H9 (cell line): Measurements from ENCODE around the gene KNSTRN. TPM values are rescaled to one million over a fixed set of nuclear protein-coding genes. Genes with fewer than 3 reads are reported as not detected.

Source experiments
- DNase-seq: peaks from one replicate; pipeline ENCODE4 v3.0.0-alpha.2; 2017
- H2AFZ ChIP-seq: one replicate; pipeline ENCODE4 v1.6.1; 2013; ENCODE audit warnings: mild to moderate bottlenecking, low read length, control low read depth, moderate library complexity
- H2AK5ac ChIP-seq: 2 replicates; pipeline ENCODE4 v1.6.1; 2013; ENCODE audit warnings: low read length, control low read depth, mixed read lengths; ENCODE audit not compliant: insufficient read length
- H2BK120ac ChIP-seq: one replicate; pipeline ENCODE4 v1.6.1; 2013; ENCODE audit warnings: low read depth, mild to moderate bottlenecking, low read length, control low read depth, inconsistent platforms; ENCODE audit not compliant: poor library complexity, severe bottlenecking
- H2BK12ac ChIP-seq: 2 replicates; pipeline ENCODE4 v1.6.1; 2013; ENCODE audit warnings: low read length, control low read depth, mixed read lengths, low read depth; ENCODE audit not compliant: insufficient read length
- H2BK15ac ChIP-seq: 2 replicates; pipeline ENCODE4 v1.6.1; 2013; ENCODE audit warnings: low read depth, low read length, control low read depth
- H2BK20ac ChIP-seq: one replicate; pipeline ENCODE4 v1.6.1; 2013; ENCODE audit warnings: low read depth, mild to moderate bottlenecking, low read length, control low read depth, inconsistent platforms; ENCODE audit not compliant: poor library complexity, severe bottlenecking
- H2BK5ac ChIP-seq: 2 replicates; pipeline ENCODE4 v1.6.1; 2013; ENCODE audit warnings: low read length, control low read depth, mixed read lengths; ENCODE audit not compliant: insufficient read length
- H3K14ac ChIP-seq: 2 replicates; pipeline ENCODE4 v1.6.1; 2013; ENCODE audit warnings: low read length, control low read depth; ENCODE audit not compliant: insufficient read depth
- H3K18ac ChIP-seq: 2 replicates; pipeline ENCODE4 v1.6.1; 2013; ENCODE audit warnings: low read depth, mild to moderate bottlenecking, mixed read lengths, low read length, control low read depth; ENCODE audit not compliant: insufficient read length
- H3K23ac ChIP-seq: 2 replicates; pipeline ENCODE4 v1.6.1; 2013; ENCODE audit warnings: low read length, control low read depth, mixed read lengths, low read depth; ENCODE audit not compliant: insufficient read length
- H3K23me2 ChIP-seq: 2 replicates; pipeline ENCODE4 v1.6.1; 2013; ENCODE audit warnings: low read depth, mild to moderate bottlenecking, mixed read lengths, low read length, control low read depth; ENCODE audit not compliant: insufficient read length, poor library complexity, severe bottlenecking
- H3K27ac ChIP-seq: 2 replicates; pipeline ENCODE4 v1.5.1; 2013; ENCODE audit warnings: low read length, control low read depth, mixed read lengths, low read depth; ENCODE audit not compliant: insufficient read length
- H3K27me3 ChIP-seq: 2 replicates; pipeline ENCODE4 v1.6.1; 2013; ENCODE audit warnings: low read length, control low read depth, inconsistent platforms; ENCODE audit not compliant: insufficient read depth
- H3K4ac ChIP-seq: 2 replicates; pipeline ENCODE4 v1.6.1; 2013; ENCODE audit warnings: low read depth, mild to moderate bottlenecking, control low read depth, inconsistent platforms, low read length, moderate library complexity
- H3K4me1 ChIP-seq: 2 replicates; pipeline ENCODE4 v1.6.1; 2013; ENCODE audit warnings: low read length, control low read depth, inconsistent platforms; ENCODE audit not compliant: insufficient read depth
- H3K4me2 ChIP-seq: 2 replicates; pipeline ENCODE4 v1.6.1; 2013; ENCODE audit warnings: low read length, control low read depth, mixed read lengths; ENCODE audit not compliant: insufficient read length, insufficient read depth
- H3K56ac ChIP-seq: 2 replicates; pipeline ENCODE4 v1.6.1; 2013; ENCODE audit warnings: low read depth, mild to moderate bottlenecking, mixed read lengths, low read length, control low read depth; ENCODE audit not compliant: insufficient read length
- H3K79me1 ChIP-seq: 2 replicates; pipeline ENCODE4 v1.6.1; 2013; ENCODE audit warnings: low read depth, mild to moderate bottlenecking, moderate library complexity, low read length, control low read depth, inconsistent platforms; ENCODE audit not compliant: insufficient read depth, poor library complexity, severe bottlenecking
- H3K79me2 ChIP-seq: 2 replicates; pipeline ENCODE4 v1.6.1; 2013; ENCODE audit warnings: low read length, control low read depth, inconsistent platforms; ENCODE audit not compliant: insufficient read depth
- H3K9ac ChIP-seq: 2 replicates; pipeline ENCODE4 v1.6.1; 2013; ENCODE audit warnings: low read length, control low read depth, mixed read lengths; ENCODE audit not compliant: insufficient read length; ENCODE audit errors: extremely low read depth
- H3K9me3 ChIP-seq: one replicate; pipeline ENCODE4 v1.6.1; 2013; ENCODE audit warnings: low read depth, low read length, inconsistent platforms; ENCODE audit not compliant: control insufficient read depth
- H3T11ph ChIP-seq: one replicate; pipeline ENCODE4 v1.6.1; 2013; ENCODE audit warnings: mild to moderate bottlenecking, low read length, control low read depth, inconsistent platforms
- H4K20me1 ChIP-seq: one replicate; pipeline ENCODE4 v1.6.1; 2013; ENCODE audit not compliant: control insufficient read depth, insufficient read length, insufficient read depth
- H4K5ac ChIP-seq: 2 replicates; pipeline ENCODE4 v1.6.1; 2013; ENCODE audit warnings: low read depth, mild to moderate bottlenecking, mixed read lengths, low read length, control low read depth; ENCODE audit not compliant: insufficient read length
- H4K8ac ChIP-seq: replicated peaks from 2 replicates; pipeline ENCODE4 v1.6.1; 2013; ENCODE audit warnings: low read length, control low read depth, mixed read lengths, low read depth; ENCODE audit not compliant: insufficient read length
- H4K91ac ChIP-seq: 2 replicates; pipeline ENCODE4 v1.6.1; 2013; ENCODE audit warnings: low read depth, mild to moderate bottlenecking, moderate library complexity, mixed read lengths, low read length, control low read depth; ENCODE audit not compliant: insufficient read length
- H3K27ac Mint-ChIP-seq, 3 experiments: 2 replicates in 2 of 3; 3 replicates in 1 of 3; pipeline ENCODE4 v1.8.0; 2020 to 2021; ENCODE audit warnings: mixed read lengths in 3 of 3, mild to moderate bottlenecking in 1 of 3, moderate library complexity in 1 of 3
- H3K27me3 Mint-ChIP-seq: 2 replicates; pipeline ENCODE4 v1.8.0; 2021; ENCODE audit warnings: low read depth, mild to moderate bottlenecking, moderate library complexity, mixed read lengths
- H3K36me3 Mint-ChIP-seq, 3 experiments: 2 replicates in 2 of 3; 3 replicates in 1 of 3; pipeline ENCODE4 v1.8.0; 2020 to 2021; ENCODE audit warnings: low read depth in 3 of 3, mixed read lengths in 3 of 3; ENCODE audit not compliant: insufficient read depth in 1 of 3
- H3K4me1 Mint-ChIP-seq, 2 experiments: 2 replicates each; pipeline ENCODE4 v1.8.0; 2020; ENCODE audit warnings: mixed read lengths in 2 of 2
- H3K4me3 Mint-ChIP-seq, 2 experiments: 2 replicates in 1 of 2; 3 replicates in 1 of 2; pipeline ENCODE4 v1.8.0; 2020 to 2021; ENCODE audit warnings: mild to moderate bottlenecking in 2 of 2, mixed read lengths in 2 of 2, moderate library complexity in 1 of 2
- H3K9me3 Mint-ChIP-seq, 2 experiments: 2 replicates in 1 of 2; 3 replicates in 1 of 2; pipeline ENCODE4 v1.8.0; 2020; ENCODE audit warnings: mild to moderate bottlenecking in 2 of 2, mixed read lengths in 2 of 2, moderate library complexity in 1 of 2
- WGBS: extraction: QIAGEN DNeasy Blood & Tissue Kit; methylation state at CpG from one replicate; pipeline ENCODE4 v1.1.7; 2013; ENCODE audit warnings: missing lambda C conversion rate, low lambda C conversion rate, mixed read lengths; ENCODE audit not compliant: insufficient read length; ENCODE audit errors: extremely low coverage; 5-methylcytosine and 5-hydroxymethylcytosine counted together
- long read RNA-seq: library from polyadenylated mRNA; unstranded; transcript quantifications from one replicate; pipeline ENCODE4 v2.0.0, GENCODE V29; 2020
- total RNA-seq: library from RNA; stranded (reverse); gene quantifications from 2 replicates; pipeline ENCODE4 v1.2.1, GENCODE V29; 2021
- TF ChIP-seq, protein P1 (sequence below): fragments of 200-600 bp; sonication (generic); conservative IDR thresholded peaks from 3 replicates; pipeline ENCODE4 v1.8.0; 2021; ENCODE audit warnings: antibody characterized with exemption, mild to moderate bottlenecking

KNSTRN gene, protein sequence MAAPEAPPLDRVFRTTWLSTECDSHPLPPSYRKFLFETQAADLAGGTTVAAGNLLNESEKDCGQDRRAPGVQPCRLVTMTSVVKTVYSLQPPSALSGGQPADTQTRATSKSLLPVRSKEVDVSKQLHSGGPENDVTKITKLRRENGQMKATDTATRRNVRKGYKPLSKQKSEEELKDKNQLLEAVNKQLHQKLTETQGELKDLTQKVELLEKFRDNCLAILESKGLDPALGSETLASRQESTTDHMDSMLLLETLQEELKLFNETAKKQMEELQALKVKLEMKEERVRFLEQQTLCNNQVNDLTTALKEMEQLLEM
- 53.9 TPM in 2 replicates for total RNA-seq
- long read RNA-seq, transcript KNSTRN-201 (9 exons, 1,714 nt): major isoform, 258 of 296 reads
- long read RNA-seq, transcript KNSTRN-212 (9 exons, 1,598 nt): minor isoform, 5 of 296 reads
- long read RNA-seq, partial matches to known transcripts: 16 of 296 reads
- long read RNA-seq, other reads (novel, unspliced or antisense): 12 of 296 reads

DNA sequence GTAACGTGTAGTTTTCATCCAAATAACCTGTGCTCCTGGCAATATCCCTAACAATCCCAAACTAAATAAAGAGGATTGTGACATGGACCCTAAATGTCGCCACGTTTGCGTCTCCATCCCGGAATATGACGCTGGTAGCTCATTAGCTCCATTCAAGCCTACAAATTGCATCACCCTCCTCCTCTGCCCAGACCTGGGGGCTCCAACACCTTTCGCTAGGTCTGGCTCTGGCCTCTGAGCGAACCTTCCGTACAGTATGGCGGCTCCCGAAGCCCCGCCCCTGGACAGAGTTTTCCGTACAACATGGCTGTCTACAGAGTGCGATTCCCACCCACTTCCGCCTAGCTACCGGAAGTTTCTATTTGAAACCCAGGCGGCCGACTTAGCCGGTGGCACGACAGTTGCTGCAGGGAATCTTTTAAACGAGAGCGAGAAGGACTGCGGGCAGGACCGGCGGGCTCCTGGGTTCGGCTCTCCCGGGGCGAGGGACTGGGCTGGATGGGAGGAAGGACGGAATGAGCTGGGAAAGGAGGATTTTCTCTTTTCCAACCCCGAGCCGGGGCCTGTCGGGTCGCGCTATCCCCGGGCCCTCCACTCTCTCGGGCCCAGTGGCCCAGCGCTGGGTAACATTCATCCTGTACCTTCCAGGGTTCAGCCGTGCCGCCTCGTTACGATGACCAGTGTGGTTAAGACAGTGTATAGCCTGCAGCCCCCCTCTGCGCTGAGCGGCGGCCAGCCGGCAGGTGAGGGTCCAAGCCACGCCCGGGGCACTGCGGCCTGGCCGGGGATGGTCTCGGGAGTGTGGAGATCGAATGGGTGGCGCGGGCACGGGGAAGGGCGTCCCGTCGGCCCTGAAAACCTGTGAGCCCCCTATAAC lies at the start of gene KNSTRN:
TSS of gene KNSTRN (plus strand) at position 142 of the 877 bp plus-strand sequence. CDS start at position 257, 115 bp downstream.
- no peak within 1 kb of the TSS for H4K8ac ChIP-seq
- DNase-seq: peak; percentile 97
- H3K9ac ChIP-seq: peak within 1 kb of the TSS; percentile 85
- H2BK20ac ChIP-seq: no peak within 1 kb of the TSS
- peak within 1 kb of the TSS; percentile 61 for H3K18ac ChIP-seq
- H3K27ac Mint-ChIP-seq: peak within 1 kb of the TSS; percentile 80 to 97 (median 93)
- no peak within 1 kb of the TSS for H2BK5ac ChIP-seq
- no peaks in the 10 kb centered on the region for H4K20me1 ChIP-seq
- H2BK15ac ChIP-seq: no peak within 1 kb of the TSS
- H3K23ac ChIP-seq: no peak within 1 kb of the TSS
- TF ChIP-seq, protein P1, sequence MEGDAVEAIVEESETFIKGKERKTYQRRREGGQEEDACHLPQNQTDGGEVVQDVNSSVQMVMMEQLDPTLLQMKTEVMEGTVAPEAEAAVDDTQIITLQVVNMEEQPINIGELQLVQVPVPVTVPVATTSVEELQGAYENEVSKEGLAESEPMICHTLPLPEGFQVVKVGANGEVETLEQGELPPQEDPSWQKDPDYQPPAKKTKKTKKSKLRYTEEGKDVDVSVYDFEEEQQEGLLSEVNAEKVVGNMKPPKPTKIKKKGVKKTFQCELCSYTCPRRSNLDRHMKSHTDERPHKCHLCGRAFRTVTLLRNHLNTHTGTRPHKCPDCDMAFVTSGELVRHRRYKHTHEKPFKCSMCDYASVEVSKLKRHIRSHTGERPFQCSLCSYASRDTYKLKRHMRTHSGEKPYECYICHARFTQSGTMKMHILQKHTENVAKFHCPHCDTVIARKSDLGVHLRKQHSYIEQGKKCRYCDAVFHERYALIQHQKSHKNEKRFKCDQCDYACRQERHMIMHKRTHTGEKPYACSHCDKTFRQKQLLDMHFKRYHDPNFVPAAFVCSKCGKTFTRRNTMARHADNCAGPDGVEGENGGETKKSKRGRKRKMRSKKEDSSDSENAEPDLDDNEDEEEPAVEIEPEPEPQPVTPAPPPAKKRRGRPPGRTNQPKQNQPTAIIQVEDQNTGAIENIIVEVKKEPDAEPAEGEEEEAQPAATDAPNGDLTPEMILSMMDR: no peak
- H3K4me2 ChIP-seq: peak within 1 kb of the TSS; percentile 91
- H2BK12ac ChIP-seq: no peak within 1 kb of the TSS
- WGBS: no CpG with 5 or more reads among the region's 57 CpGs
- no peak within 1 kb of the TSS for H3K56ac ChIP-seq
- peak within 1 kb of the TSS; percentile 83 to 92 for H3K4me3 Mint-ChIP-seq
- no peak within 1 kb of the TSS for H3K4ac ChIP-seq
- peaks cover 18 to 20% of the 10 kb centered on the region in 2 experiments for H3K4me1 Mint-ChIP-seq
- H3K79me2 ChIP-seq: peaks cover 7% of the 10 kb centered on the region; the same call in 1 of the 2 replicates
- peak within 1 kb of the TSS; percentile 65 for H2AFZ ChIP-seq
- no peak within 1 kb of the TSS for H2AK5ac ChIP-seq
- no peak within 1 kb of the TSS for H3K27ac ChIP-seq
- H3K23me2 ChIP-seq: peaks cover 5% of the 10 kb centered on the region
- H3K27me3 ChIP-seq: no peaks in the 10 kb centered on the region
- H4K91ac ChIP-seq: no peak within 1 kb of the TSS
- peaks cover 2 to 7% of the 10 kb centered on the region in 2 experiments; a peak in 3 of 5 replicates for H3K9me3 Mint-ChIP-seq
- no peaks in the 10 kb centered on the region for H3K9me3 ChIP-seq
- peaks cover 4% of the 10 kb centered on the region for H3K79me1 ChIP-seq
- peak within 1 kb of the TSS; percentile 84 for H3K14ac ChIP-seq
- no peak within 1 kb of the TSS for H2BK120ac ChIP-seq
- H3T11ph ChIP-seq: no peak within 1 kb of the TSS
- H3K27me3 Mint-ChIP-seq: no peaks in the 10 kb centered on the region
- peaks cover 4% of the 10 kb centered on the region for H3K4me1 ChIP-seq
- H4K5ac ChIP-seq: no peak within 1 kb of the TSS
- H3K36me3 Mint-ChIP-seq: peaks cover 33 to 42% (median 38%) of the 10 kb centered on the region in 3 experiments
